ENCODE data around the gene PCBP4. TPM values are rescaled to one million over a fixed set of nuclear protein-coding genes. Genes with fewer than 3 reads are reported as not detected.

Gene PCBP4
- total RNA-seq, 1 donor from 2014 or later = 31.3 TPM

GRCh38 chr3:51970606-51971300, 3.5 kb upstream of the PCBP4 start:
- no peak for DNase-seq

- no peak for DNase-seq
Measured at GRCh38 chr3:51969841-51970240, 2.6 kb upstream of the PCBP4 start.

GRCh38 chr3:51968883-51969678, 1.8 kb upstream of the PCBP4 start:
- peak; percentile 7 for DNase-seq

GRCh38 chr3:51968170-51968775, 1.0 kb upstream of the PCBP4 start:
- DNase-seq = peak; percentile 56

GRCh38 chr3:51966922-51967383, 301 bp downstream of the PCBP4 start:
- no peak for DNase-seq

GRCh38 chr3:51966486-51966885, 768 bp downstream of the PCBP4 start:
- no peak for DNase-seq

GRCh38 chr3:51966016-51966415, 1.2 kb downstream of the PCBP4 start:
- no peak for DNase-seq

GRCh38 chr3:51964521-51964920, 2.7 kb downstream of the PCBP4 start:
- no peak for DNase-seq

- DNase-seq = no peak
Measured at GRCh38 chr3:51963951-51964451, 3.3 kb downstream of the PCBP4 start.

GRCh38 chr3:51962854-51963530, 4.3 kb downstream of the PCBP4 start:
- DNase-seq = no peak

GRCh38 chr3:51961602-51962569, 5.4 kb downstream of the PCBP4 start:
- no peak for DNase-seq

- DNase-seq = no peak
Measured at GRCh38 chr3:51961011-51961410, 6.2 kb downstream of the PCBP4 start.

- DNase-seq = no peak
Measured at GRCh38 chr3:51960386-51960785, 6.9 kb downstream of the PCBP4 start.

- DNase-seq = no peak
Measured at GRCh38 chr3:51959651-51960050, 7.6 kb downstream of the PCBP4 start.

- DNase-seq = no peak
Measured at GRCh38 chr3:51958603-51959521, 8.4 kb downstream of the PCBP4 start.

- DNase-seq = no peak
Measured at GRCh38 chr3:51957520-51958205, 9.6 kb downstream of the PCBP4 start.

GRCh38 chr3:51955893-51956770, 11.1 kb downstream of the PCBP4 start:
- DNase-seq = peak; percentile 74

- DNase-seq = no peak
Measured at GRCh38 chr3:51955175-51955892, 11.9 kb downstream of the PCBP4 start, which contains the start of gene GPR62. Gene GPR62 (plus strand): TSS chr3:51955381. CDS start chr3:51955653, 272 bp downstream.

Data from dermis blood vessel endothelial cell (primary cell).